HL-60/S4 treated with retinoic acid at 250 ng/mL for 4 days and 3 days (cell line): ENCODE data around the gene TUBB2B.

Experiments used
- in situ Hi-C: fragments of 300-500 bp; cut with MboI; formaldehyde crosslinking; loops from 2 replicates; pipeline ENCODE4 v1.7.0; 2022; ENCODE audit warnings: low sequenced_read_pairs

TUBB2B gene

DNA sequence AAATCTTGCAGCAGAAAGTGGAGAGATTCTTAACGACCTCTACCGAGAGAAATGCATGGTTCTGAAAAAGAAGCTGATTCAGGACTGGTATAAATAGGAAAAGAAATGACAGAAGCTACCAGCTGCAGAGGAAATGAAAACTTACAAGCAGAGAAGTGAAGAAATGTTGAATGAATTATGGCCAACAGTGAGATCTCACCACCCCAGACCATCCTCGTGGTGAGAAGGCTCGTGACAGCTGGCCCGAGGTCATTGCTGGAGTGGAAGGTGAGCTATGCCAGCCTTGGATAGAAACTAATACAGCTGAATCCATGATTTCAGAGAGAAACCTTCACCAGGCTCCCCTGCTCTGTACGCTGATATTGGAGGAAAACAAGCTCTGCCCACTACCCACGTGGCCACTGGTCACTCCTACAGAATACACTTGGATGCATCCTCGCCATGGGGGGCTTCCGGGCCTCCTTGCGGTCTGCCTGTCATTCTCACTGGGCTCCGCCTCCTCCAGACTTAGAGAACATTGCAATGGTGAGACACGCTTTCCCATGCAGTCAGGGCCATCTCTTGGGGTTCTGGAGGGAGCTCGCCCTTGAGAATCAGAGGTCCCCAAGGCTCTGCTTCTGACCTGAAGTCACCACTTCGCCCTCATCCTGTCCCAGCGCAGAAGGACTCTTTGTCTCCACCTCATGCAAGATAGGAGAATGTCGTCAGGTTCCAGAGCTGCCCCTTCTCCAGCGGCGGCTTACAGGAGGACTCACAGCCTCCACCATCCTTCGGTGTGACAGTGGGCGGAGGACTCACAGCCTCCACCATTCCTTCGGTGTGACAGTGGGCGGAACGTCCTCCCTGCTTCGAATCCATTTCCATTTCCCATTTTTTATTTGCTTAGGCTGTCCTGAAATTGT lies 10.6 kb upstream of the TUBB2B start:
- in situ Hi-C loops, result no loop called here

DNA sequence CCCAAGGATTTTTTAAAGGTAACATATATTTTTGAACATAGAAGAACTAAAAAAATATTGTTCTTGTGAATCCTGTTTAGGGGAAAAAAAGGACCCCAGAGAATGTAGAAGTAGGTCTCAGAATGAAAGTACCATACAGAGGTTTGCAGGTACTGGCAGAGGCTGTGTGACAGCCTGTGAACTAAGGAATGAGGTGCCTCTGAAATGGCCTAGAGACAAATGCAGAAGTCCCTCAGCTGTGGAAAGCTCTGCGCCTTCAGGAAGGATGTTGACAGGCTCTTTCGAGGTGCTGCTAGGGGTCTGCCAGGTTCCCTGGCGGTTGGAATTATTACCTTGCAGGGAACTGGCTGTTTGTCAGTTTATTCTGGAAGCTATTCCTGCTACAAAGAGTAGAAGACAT lies 8.6 kb upstream of the TUBB2B start:
- in situ Hi-C loops, result no loop called here

DNA sequence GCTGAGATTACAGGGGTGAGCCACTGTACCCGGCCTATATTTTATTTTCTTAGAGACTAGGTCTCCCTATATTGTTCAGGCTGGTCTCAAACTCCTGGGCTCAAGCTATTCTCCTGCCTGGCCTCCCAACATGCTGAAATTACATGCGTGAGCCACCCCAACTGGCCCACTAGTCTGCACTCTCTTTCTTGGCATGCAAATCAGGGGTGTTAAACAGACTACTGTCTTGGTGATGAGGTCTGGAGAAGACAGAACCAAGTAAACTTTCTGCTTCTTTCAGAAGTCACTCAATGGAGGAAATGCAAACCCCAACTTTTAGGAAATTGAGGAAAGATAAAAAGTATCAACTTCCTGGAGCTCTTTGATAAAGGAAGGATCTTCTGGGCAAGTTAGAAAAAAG lies 8.0 kb upstream of the TUBB2B start:
- in situ Hi-C loops, result no loop called here

DNA sequence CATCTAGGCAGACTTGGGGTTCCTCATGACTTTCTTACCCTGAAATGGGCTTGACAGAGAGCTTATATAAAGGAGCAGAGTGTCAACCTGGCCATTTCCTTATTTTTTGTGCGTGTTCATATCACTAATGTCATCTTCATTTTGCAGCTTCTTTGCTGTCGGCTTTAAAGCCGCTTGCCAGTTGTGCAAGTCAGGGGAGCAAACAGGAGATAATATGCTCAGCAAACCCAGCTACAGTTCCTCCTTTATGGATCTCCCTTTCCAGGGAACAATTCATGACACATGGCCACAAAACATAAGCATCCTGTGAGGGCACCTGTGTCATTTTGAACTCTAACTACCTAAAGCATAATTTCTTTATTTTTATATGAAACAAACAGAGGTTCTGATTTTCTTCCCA lies 6.5 kb upstream of the TUBB2B start:
- in situ Hi-C loops, result no loop called here

DNA sequence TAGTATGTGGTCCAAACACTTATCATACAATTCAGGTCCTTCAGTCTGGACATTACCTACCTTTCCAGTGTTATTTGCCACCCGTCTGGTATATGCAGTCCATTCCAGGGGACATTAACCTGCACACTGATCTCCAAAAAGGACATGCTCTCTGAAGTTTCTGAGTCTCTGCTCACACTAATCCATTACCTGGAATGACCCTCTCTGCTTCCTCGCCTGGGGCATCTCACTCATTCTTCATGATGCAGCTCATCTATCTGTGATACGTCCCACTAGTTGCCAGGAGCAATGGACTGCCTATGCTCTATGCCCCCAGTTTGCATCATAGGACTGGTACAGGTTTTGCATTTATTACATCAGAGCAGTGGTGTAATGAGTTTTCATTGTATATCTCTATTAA lies 5.9 kb upstream of the TUBB2B start:
- in situ Hi-C loops, result no loop called here

DNA sequence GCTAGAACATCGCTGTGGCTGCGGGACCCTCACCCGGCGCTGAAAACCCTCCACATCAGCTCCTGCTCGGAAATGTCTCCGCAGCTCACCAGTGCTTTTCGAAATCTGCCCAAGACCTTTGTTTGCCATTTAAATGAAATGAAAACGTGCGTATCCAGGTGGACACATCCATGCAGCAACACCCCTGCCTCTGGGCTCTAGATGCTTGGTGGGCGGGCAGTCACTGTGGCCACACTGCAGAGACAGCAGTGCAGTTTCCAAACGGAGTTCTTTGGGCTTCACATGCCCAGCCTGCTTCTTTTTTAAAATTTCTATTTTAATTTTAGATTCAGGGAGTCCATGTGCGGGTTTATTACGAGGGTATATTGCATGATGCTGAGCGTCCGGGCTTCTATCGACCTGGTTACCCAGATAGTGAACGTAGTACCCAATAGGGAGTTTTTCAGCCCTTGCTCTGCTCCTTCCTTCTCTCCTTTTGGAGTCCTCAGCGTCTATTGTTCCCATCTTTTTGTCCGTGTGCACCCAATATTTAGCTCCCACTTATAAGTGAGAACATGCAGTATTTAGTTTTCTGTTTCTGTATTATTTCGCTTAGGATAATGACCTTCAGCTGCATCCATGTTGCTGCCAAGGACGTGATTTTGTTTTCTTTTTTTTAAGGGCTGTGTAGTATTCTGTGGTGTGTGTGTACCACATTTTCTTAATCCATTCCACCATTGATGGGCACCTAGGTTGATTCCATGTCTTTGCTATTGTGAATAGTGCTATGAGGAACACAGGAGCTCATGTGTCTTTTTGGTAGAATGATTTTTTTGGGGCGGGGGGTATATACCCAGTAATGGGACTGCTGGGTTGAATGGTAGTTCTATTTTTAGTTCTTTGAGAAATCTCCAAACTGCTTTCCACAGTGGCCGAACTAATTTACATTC lies 4.8 kb upstream of the TUBB2B start:
- in situ Hi-C loops, result no loop called here

DNA sequence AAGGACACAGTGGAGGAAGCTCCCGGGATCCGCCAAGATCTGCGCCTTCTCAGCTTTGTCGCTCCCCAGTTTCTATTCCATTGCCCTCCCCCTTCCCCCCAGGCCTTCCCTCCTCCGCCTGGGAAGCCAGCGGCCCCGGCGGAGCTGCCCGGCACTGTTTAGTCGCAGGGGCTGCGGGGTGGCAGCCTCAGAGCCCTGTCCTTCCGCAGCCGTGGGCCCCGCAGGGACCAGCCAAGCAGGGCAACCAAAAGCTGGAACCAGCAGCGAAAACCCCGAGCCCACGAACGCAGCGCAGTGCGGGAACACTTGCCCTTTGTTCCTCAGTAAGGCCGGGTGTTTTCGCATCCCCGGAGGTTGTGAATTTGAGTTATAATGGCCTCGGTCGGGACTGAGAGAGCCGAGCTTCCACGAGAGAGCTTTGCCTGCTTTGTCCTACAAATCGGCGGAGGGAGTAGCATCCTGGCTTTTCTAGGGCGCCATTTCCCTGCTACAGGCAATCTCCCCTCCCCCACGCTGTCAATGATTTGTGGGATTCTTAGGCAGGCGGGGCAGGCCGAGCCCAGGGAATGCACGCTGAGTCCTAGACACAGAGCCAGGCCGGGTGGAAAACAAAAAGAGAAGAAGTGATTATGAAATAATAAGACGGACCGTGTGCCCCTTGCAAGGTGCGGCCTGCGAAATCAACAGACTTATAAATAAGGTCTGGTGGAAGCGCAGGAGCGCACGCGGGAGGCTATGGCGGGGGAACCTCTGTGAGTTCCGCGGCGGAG lies 4.0 kb upstream of the TUBB2B start:
- in situ Hi-C loops, result no loop called here

DNA sequence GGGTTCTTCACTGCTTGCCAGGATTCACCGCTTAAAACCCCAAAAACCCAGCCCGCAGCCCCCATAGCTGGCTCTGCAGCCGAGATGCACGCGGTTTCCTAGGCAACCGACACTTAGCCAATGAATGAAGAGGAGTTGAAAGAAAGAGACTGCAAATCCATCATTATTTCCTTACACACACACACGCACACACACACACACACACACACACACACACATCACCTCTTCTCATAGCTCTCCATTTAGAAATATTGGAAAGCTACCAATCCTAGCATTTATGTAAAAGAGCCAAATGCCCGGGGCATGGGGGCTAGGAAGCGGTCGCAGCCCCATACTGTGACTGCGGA lies 3.4 kb upstream of the TUBB2B start:
- in situ Hi-C loops, result no loop called here

DNA sequence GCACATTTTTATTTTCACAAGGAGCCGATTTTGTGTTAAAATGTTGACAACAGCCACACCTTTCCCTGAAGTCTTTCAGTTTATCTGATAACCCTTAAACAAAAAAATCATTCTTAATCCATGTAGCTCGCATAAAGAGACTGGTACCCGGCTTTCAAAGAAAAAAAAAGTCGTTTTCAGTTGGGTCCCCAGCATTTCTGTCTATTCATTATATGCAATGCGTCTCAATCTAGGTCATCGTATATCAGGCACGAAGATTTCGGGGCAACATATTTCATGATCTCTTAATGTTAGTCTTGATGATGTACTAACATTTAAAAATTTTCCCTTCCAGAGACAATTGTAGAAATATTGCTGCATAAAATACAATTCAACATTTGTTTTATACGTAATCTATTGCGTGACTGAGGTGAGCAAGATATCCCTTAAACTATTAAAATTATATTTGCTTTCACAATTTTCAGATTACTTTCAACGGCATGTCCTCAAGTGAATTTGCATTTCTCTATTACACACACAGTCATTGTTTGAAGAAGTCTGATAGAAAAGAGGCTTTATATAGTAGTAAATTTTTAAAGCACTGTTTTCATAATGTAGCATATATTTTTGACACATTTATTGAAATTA lies 2.9 kb upstream of the TUBB2B start:
- in situ Hi-C loops, result no loop called here

DNA sequence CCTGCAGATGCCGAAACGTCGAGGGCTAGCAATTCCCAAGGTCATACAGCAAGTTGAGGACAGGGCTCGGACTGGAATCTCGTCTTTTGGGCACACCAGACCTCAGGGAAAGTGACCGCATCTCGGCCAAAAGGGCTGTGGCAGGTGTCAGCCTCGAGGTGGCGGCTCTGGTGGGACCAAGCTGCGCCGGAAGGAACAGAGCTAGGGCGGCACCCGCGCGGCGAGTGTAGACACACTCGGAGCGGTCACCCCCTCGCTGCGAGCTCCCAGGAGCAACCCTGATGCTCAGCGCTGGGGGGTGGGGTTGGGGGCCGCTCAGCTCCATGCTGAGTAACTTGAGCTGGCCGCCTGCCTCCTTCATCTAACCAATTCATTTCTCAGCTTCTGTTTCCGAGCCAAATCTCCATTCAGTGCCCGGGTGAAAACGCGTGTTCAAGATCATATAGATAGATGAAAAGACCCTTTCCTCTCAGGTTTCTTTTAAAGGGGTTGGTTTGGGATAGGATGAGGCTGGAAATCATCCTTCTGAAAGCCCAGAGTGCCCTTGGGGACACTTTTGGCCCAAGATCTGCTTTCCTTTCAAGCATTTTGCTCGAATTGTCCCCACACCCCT lies 2.2 kb upstream of the TUBB2B start:
- in situ Hi-C loops, result no loop called here

DNA sequence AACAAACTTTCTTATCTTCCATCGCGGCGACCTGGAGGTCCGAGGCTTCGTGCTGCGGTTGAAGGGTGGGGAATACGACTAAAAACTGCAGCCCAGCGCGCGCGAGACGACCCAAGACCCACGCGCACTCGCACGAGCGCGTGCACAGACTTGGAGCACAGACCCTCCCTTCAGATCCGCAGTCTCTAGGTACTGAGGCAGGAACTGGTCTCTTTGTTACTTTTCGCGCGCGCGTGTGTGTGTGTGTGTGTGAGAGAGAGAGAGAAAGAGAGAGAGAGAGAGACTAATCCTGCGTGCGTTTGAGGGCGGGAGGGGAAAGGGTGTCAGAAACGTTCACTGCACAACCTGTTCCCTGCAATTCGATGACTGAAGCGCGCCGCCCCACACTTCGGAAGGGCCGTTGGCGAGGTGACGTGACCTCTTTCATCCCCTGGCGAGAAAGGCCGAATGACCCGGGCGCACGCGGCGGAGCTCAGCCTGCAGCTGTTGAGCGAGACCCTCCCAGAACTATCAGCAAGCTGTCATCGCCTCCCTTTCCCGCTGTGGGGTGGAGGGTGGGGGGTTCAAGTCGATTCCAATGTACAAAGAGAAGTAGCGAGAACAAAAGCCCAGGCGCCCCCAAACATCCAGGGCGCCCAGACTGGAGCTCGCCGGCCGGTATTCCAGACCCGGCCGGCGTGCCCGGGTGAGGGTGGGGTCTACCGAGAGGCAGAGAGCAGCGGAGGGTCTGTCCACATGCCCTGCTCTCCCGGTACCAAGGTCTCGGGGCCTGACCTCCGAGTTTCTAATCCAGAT lies 1.5 kb upstream of the TUBB2B start:
- in situ Hi-C loops, result no loop called here

DNA sequence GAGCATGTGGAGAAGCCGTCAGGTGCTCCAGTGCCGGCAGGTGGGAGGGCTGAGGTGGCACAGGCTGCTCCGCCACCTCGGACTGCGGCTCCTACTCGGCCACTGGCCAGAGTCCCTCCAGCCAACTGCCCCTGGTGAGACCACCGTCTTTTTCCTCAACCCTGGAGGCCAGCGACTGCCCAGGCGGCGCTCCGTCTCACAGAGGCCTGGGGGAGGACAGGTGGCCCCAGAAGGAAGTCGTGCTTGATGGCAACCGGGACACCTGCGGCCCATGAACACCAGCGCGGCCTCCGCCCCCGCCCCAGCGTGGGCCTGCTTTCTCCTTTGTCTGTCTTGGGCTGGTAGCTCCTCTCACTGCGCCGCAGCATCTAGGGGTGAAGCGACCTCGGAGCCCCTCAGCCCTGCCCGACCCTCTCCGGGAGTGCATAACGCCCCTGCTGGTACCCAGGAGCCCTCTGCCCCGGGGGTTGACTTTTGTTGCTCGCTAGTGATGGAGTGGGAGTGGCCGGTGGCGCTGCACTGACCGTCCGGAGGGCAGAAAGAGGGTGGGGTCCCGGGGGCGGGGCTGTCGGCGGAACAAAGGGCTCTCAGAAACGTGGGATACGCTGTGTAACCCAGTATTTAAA lies 706 bp upstream of the TUBB2B start:
- in situ Hi-C loops, result no loop called here

DNA sequence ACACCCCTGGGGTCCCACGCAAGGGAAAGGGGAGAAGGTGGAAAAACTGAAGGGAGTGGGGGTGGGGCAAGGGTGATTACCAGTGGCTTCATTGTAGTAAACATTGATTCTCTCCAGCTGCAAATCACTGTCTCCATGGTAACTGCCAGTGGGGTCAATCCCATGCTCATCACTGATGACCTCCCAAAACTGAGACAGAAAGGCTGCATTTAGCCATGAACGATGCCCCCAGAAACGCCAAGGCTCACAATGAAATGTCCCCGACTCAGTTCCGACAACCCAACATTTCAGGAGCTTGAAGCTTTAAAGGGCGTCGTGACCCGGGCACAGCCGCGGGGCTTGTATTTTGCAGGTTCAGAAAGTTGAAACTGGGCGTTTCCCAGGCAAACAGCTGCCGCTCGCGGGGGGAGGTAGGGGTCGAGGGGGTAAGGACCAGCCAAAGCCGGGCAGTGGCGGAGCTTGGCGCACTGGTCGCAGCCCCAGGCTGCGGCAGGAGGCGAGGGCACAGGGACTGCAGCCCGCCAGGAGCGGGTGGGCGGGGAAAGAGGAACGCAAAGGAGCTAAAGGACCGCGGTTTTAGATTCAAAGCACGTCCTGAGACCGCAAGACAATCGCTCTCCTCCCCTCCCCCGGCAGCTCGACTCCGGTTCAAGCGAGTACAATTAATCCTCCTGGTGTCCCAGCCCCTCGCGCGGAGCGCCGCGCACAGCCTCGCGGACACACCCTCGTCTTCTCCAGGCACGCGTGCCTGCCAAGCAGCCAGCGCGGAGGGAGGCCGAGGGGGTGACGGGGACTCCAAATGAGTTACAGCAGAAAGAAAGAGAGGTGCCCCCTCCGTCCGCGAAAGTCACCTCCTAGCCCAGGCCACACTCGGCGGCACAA lies 731 bp downstream of the TUBB2B start:
- in situ Hi-C loops, result no loop called here

DNA sequence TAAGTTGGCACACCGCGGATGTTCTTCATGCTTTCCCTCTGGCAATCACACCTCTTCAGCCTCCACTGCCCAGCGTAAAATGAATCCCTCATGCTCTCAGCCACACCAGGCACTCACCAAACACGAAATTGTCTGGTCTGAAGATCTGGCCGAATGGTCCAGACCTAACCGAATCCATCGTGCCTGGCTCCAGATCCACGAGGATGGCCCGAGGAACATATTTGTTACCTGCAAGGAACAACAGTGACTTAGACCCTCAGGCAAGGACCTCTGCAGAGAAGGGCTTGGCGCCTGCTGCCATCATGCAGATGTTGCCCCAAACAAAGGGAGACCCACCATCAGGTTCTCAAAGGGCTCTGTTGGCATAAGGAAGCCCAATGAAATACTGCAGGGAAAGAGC lies 1.4 kb downstream of the TUBB2B start:
- in situ Hi-C loops, result no loop called here

DNA sequence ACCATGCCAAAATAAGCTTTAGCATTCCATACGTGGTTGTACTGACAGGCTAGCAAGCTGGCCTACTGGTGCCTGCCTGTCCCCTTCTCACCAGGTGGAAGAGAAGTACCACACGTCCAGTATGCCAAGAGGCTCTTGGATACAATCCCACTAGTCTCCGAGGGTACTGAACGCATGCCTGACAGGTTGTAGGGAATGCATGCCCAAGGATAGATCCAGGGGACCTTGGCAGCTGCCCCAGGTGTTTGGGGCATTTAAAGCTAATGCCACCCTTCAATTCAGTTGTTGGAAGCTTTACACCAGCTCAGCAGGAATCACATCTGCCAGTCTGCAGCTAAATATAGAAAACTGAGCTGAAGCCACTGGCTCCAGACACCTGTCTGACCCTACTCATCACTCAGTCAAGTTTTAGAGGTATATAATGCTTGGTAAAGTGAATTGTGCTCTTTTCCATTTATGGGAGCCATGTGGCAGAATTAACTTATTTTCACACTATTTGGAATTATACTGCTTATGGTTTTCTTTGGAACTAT lies 4.9 kb downstream of the TUBB2B start:
- in situ Hi-C loops, result no loop called here

DNA sequence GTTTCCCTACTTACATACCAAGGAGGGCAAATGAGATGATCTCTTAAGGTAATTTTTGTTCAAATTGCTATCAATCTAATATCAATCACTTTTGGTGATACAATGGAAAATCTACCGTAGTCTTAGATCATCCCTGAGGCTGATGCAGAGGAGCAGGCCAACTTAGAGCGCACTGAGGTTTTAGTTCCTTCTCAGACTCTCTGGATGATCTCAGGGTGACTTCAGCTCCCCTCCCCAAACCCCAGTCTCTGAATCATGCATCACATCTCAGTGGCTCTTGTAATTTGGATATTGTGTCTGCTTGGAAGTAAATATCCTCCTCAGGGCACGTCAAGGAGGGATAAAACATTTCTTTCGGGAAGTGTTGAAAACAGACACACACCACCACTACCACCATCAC lies 5.9 kb downstream of the TUBB2B start:
- in situ Hi-C loops, result no loop called here

DNA sequence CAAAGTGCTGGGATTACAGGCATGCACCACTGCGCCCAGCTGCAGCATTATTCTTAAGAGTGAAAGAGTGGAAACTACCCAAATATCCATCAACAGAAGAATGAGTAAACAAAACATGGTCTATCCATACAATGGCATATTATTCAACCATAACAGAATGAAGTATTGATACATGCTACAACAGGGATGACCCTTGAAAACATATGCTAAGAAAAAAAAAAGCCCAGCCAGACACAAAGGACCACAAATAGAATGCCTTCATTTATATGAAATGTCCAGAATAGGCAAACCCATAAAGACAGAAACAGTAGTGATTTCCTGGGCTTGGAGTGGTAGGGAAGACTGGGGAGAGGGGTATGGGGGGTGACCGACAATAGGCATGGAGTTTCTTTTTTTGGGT lies 7.1 kb downstream of the TUBB2B start:
- in situ Hi-C loops, result no loop called here

DNA sequence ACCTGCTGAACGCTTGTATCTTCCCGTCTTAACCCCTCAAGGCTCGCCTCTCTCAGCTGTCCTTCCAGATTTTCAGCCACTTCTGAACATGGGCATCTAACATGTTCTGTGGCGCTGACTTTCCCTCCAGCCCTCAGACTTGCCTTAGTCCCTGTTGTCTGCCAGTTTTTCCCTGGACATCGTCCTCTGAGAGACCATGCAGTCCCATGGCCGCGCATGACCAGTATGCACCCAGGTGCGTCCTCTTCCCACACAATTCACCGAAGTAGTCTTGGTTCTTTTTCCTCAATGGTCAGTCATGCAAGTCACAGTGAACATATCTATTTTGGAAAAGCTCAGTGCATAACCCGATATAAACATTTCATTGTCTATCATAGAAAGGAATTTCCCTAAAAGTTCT lies 9.2 kb downstream of the TUBB2B start:
- in situ Hi-C loops, result no loop called here
